IPS DF 19.7 (cell line): ENCODE data around the gene MYO5B.

Experiments used
- DNase-seq: peaks from one replicate; pipeline ENCODE4 v3.0.0-alpha.2; 2013; ENCODE audit warnings: low read depth, low spot score

MYO5B gene

DNA sequence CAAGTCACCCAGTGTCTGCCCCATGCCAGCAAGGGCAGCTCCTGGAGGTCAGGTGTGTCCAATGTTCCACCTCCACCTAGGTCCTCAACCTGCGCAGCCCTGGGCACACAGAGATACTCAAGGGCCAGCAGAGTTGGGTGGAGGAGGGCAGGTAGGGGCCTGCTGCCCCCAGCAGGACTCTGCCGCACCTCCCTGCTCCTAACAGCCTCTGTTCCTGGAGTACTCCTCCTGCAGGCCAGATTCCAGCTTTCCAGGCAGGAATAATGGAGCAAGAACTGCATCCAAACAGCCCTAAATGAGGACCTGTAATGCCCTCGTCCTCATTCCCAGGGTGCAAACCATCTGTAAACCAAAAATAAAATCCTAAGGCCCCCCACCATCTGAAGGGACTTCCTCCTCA lies 337.2 kb downstream of the MYO5B start:
- DNase-seq: no peak

DNA sequence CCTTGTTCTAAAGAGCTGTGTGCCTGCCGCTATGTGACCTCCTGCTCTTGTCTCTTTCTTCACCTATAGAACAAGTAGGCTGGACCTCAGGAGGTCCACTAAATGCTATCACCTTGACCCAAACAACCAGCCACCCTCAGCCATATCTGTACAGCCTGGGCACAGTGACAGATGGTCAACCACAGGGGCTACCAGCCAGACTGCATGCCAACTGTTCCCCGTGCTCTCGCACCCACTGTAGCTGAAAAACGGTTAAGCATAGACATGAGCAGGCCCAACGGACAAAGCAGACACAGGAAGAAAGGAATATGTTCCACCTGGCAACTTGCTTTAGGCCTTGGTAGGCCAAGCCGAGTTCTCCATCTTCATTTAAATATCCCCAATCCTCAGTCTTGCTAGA lies 338.5 kb downstream of the MYO5B start:
- DNase-seq: no peak

DNA sequence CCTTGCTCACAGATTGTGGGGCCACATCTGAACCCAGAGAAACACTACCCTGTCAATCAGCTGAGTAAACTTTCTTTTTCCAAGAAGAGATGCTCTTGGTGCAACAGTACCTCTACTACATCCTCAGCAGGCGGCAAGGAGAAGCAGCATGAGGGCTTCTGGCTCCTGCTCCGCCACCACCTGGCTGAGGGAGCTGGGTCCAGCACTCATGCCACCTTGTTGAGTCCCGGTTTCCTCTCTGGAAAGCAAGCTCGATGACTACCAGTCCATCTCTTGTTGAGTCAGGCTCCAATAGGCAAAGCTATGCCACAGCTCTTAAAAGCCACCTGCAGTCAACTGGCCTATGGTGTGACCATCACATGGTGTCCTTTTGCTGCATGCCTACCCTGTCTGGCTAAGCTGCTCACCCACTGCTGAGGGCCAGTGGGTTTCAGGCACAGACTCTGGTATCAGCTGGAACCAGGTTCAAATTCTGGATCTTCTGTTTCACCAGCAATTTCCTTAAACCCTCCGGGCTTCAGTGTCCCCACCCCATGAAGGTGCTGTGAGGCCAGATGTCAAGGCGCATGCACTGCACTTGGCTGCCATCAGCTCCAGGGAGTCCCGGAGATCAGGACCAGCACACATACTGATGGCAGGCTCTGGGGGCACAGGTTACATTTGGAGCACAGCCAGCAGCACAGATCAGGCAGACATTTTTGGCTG lies 339.1 kb downstream of the MYO5B start:
- DNase-seq: no peak

DNA sequence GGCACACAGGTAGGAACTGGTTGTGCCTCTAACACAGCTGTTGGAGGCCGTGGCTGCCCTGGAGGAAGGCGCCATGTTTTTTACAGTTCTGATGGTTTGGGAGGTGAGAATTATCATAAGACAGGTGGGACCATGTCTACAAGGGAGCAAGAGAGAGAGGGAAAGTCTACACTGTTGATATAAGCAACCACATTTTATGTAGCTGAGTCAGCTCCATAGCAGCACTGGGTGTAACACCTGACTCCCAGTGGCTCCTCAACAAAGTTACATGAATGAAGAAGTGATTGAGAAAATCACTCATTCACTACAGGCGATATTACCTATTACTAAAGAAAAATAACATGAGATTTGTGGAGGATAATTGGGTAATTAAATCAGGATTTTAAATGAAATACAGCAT lies 340.3 kb downstream of the MYO5B start:
- DNase-seq: no peak

DNA sequence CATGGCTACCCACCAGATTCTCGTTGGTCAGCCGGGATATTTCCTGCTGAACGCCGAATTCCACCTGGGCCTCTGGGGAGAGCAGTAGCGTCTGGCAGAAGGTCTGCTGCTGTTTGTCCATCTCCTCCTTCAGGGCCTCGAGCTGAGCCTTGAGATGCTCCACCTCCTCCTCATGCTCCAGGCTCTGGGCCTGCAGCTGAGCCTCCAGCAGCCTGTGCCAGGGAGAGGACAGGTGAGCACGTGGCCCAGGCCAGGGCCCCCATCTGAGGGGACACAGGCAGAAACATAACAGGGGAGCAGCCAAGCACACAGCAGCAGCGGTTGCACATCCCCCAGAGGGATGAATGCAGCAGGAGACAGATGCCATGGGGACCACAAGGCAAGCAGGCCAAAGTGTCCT lies 341.5 kb downstream of the MYO5B start:
- no peak for DNase-seq

DNA sequence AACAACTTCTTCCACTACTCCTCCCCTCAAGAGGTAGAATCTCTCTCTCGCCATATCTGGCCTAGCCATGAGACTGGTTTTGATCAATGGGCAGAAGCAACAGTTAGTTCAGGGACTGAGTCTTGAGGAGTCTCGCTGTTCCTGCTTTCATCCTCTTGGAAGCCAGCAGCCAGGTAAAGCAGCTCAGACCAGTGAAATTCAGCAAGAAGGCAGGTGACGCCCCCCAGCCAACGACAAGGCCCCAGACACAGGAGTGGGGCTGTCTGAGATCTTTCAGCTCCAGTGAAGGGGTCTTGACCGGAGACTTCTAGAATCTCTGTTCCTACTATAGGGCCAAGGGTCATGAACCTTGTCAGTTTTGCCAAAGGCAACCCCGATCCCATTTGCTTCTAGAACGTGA lies 341.9 kb downstream of the MYO5B start:
- DNase-seq: no peak

DNA sequence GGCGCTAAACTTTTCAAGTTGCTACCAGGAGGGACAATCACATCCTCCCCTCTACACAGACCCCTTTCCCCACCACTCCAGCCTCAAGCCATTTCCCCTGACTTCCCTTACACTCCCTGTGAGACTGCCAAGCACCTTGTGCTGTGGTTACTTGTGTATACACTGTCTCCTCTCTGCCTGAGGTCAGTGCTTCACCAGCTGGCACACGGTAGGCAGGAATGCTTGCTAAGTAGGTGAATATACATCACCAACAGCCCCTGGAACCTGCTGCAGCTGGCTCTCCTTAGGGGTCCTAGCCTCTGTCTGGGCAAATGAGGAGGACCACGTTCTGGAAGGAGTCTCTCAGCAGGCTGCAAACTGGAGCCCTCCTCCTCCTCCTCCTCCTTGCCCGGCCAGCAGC lies 343.3 kb downstream of the MYO5B start:
- DNase-seq: no peak

DNA sequence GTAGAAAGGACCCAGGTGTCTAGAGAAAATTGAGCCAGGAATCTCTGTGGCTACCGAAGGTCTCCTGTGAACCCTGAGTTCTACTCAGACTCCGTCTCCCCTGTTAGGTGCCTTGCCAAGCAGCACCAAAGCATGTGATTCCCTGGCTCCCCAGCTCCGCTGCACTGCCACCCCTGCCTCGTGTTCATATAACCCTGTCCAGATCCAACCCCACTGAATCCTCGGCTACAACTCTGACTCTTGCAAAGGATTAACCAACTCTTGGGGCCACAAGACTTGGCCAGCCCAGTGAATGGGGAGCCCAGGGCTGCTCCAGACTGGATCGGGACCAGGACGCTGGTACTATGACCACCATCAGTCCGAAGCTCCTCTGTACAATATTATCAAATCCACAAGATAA lies 344.3 kb downstream of the MYO5B start:
- no peak for DNase-seq

DNA sequence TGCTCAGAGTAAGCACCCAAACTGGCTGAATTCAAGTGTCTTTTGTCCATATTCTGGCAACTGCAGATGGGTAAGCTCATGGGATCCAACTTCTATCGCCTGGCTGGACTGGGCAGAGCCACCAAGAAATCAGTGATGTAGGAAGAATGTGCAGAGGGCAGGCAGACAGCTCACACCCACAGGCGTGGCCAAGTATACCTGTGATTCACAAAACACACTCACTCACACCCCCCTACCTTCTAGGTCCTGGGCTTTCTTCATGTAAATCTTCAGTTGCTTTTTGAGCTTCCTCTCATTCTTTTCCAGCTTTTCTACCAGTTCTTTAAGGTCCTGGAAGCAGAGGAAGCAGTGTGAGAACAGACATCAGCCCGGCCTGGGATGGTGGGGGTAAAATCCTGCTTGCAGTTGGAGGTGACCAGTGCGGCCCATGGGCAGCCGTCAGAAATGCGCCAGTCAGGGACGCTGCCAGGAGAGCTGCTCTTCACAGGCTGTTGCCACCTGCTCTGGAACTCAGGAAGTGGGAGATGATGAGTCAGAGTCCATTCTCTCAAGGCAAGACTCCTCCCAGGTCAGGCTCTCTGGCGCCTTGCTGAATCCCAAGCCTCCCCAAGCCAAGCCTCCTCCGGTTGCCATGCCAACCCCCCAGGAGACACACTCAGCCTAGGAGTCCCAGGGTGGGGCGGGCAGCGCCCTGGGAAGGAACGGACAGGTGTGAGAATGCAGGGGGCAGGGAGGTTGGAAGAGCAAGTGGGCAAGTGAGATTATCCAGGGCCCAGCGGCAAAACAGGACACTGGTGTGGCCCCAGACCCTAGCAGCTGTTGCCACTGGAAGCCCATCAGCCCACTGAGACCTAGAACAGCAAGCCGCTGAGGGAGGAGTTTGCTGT lies 345.4 kb downstream of the MYO5B start:
- peak; percentile 47 for DNase-seq

DNA sequence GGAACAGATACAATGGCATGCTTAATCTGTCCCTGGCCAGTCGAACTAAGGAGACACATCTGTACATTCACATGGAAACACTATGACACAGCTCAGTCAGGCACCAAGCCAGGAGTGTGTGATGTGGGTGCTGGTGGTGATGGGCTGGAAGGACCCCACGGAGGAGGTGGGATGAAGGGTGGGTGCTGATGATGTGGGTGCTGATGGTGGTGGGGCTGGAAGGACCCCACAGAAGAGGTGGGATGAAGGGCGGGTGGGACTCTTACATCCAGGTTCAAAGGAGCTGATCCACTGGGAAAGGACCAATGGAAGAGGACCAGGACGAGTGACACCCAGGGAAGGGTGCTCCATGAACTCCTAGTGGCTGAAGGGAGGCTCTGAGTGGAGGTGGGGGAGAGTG lies 346.8 kb downstream of the MYO5B start:
- DNase-seq: no peak

DNA sequence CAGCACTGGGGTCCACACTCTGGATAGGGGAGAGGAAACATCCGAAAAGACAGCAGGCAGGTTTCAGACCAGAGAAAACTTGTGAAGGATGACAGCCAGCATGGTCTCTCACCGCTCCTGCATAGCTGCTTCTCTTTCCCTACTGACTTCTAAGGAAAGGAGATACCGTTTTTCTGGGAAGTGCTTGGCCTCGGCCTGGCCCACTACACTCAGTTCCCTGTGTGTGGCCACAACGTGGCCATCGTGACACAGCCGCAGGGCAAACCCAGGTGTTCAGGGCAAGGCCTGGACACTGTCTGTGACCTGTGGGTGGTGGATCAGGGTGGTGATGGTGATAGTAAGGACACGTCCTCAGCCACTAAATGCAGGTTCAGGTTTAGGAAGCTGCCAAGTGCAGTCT lies 347.4 kb downstream of the MYO5B start:
- DNase-seq: no peak

DNA sequence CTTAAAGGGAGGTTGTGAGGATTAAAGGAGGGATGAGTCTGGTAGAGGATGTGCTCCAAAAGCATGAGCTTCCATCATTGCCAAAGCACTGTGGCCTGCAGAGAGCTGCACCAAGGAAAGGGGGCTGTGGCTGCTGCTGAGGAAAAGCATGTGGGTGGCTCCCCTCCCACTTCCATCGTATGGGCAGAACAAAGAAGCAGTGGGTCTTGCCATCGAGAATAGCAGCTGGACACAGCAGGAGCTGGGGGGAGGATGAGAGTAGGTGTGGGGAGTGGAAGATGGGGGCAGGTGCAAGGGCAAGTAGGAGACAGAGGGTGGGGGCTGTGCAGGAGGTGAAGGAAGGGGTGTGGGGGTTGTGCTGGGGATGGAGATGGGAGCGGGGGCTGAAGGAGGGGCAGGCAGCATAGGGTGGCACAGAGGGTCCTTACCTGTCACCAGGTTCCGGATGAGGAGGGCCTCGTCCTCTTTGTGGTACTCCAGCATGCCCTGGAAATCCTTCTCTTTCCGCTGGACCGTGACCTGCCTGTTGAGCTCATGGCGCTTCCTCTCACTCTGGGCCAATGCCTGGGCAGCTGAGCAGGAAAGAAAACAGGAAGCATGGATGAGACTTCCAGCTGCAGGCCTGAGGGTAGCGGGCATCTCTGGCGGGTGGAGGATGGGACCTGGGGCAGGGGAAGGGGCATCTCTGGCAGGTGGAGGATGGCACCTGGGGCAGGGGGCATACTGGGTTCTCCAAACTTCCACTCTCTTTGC lies 348.1 kb downstream of the MYO5B start:
- no peak for DNase-seq

DNA sequence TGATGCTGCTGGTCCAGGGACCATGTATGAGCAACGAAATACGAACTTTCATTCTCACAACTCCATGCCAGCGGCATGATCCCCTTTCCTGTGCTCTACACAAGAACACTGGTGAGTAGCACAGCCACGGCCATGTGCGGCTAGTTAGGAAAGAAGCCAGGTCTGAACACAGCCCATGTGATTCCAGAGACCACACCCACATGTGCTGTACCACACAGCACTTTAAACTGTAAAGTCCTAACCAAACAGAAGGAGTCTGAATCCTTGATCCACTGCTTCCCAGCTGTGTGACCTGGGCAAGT lies 348.6 kb downstream of the MYO5B start:
- DNase-seq: no peak

DNA sequence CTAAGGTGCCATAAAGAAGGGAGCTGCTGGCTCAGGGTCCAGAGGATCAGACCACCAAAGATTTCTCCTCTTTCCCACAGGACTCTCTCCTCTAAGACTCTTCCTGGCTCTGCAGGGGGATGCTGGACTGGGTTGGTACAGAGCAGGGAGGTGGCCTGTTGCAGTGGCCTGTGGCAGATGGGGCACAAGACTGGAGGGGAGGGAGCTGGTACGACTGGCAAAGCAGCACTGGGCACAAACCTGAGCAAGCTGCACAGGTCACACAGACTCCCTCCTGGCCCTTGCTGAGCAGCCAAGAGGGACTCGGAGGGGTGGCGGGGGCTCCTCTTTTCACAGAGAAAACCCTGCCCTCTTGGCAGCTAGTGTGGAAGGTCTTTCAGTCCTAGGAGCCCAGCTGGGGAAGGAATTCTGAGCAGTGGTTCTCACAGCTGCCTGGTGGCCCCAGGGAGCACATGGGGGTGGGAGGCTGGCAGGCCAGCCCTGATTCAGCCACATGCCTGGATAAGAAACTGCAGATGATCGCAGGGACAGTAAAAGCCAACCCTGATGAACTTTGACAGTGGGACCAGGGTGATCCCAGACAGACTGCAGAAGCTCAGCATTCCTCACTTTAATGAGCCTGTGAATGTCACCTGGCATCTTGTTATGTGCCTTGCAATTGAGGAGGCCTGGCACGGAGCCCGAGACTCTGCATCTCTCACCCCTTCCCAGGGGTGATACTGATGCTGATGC lies 349.2 kb downstream of the MYO5B start:
- DNase-seq: no peak

DNA sequence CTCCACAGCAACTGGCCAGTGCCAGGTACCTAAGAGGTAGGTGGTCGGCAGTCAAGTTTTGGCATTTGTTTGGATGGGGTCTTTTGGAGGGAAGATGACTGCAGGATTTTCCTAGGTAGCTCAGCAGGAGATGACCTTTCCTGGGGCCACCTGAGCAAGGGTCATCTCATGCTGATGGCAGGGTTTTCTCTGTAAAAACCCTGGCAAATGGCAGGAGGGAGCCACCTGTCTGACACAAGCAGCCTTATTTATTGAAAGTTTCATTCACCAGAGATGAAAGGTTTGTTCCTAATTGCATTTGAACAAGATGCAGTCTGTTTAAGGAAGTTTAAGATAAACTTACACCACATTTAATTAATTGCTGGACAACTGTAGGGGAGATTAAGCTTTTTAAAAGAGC lies 350.0 kb downstream of the MYO5B start:
- DNase-seq: no peak

DNA sequence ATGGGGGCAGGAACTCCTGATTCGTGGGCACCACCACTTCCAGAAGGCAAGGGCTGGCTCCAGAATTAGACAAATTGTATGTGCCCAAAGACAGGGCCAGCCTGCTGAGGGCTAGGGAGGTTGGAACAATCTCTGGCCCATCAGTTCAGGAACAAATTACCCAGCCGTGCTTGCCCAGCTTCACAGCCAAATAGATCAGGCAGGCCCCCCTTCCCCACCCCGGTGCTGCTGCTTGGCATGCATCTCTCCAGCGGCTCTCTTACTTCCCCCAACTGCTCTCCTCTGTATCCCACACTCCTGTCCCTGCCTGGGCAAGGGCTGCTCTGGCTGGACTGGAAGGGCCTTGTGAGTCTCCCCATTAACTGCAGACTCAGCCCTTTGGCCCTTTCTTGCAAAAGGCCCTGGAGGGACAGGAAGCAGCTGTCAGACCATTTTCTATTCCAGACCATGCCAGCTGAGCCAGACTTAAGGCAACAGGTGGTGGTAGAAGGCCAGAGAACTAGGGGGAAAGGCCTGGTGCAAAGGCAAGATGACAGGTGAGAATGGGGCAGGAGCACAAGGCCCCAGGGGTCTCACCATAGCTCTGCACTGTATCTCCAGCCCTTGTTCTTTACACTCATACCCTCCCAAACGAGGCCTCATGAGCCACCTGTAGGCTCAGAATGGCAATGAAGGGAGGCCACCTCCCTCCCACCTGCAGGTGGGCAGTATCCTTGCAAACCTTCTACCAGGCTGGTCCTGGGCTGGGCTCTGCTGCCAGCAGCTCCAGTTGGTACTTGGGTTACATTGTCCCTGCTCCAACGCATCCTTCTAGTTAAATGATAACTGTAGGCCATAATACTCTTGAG lies 350.9 kb downstream of the MYO5B start:
- DNase-seq: no peak

DNA sequence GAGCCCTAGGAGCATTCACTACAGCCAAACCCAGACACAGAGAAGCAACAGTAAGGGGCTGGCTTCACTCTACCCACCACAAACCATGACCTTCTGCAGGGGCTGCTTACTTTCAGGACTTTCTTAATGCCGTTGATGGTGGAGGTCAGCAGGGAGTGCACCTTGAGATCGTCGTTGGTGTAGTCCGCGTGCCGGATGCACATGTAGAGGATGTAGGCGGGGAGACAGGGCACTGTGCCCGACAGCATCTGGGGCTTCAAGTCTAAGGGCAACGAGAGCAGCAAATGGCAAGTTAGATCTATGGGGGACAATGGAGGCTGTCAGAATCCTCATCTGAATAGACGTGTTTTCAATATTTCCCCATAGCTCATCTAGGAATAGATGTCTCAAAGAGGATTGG lies 351.8 kb downstream of the MYO5B start:
- DNase-seq: no peak

DNA sequence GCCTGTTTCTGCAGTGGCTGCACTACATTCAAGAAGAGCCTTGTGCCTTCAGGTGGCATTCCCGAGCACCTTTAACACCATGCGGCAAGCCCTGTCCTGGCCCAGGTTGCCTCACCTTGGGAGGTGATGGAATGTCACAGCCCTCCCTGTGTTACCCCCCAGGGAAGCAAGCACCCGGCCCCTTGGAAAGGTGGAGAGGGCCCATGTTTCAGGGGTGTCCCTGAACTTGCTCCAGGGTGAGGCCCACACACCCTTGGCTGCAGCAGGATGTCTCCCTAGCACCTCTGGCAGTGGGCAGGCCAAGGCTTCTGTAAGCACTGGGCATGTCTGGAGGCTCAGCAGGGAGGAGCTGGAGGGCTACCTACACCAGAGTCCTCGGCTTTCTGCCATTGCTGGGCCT lies 352.3 kb downstream of the MYO5B start:
- DNase-seq: no peak

DNA sequence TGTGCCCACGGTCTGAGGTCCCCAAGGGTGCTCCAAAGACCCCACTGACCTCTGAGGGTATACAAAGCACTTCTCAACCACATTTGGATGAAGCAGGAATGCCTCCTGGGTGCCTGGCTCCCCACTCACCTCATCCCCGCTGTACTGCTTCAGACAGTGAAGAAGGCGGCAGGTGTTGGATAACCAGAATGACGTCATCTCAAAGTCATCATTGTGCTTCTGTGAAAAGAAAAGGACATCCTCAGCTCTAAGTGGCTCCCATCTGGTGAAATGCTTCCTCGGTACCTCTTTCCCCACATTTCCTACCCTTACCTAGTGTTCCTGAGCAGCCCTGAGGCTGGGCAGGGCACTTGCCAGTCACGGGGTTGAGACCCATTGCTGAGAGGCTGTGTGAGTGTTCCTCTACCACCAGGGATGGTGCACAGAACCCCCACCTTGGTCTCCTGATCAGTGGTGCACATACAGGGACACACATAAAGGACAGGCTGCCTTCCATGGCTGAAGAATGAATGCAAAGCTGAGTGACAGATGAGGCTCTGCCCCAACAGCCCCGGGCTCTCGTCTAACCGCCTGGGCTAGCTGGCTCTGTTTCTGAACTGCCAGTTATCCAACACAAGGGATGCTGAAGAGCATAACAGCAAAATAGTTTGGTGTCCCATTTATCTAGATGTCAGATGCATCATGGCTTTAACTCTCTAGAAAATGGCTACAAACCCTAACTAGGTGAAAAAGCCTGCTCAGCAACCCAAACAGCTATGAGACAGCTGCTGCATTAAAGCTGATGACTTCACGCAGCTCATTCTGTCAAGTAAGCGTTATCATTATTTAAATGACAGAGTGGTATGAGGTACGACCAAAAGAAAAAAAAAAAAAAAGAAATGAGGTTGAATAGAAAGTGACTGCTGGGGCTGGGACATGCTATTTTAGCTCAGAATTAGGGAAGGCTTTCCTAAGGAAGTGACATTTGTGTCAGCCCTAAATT lies 353.4 kb downstream of the MYO5B start:
- no peak for DNase-seq

DNA sequence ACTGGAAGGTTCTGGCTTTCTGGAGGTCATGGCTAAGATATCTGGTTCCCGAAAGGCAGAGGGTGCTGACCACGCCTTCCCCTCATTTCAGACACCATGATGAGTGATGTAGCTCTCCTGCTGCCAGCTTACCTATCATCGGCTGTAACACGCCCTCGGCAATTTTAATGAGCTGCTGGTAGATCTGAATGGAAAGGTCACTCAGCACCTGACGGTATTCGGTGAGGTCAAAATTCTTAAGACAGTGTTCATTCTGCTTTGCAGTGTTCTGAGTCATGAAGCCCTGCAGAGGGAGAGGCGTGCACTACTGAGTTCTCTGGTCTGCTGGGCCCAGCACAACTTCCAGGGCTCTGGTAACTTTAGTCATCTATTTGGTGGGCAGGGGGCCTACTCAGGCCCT lies 355.9 kb downstream of the MYO5B start:
- DNase-seq: no peak
